ENCODE results near the gene GADD45GIP1.

DNA sequence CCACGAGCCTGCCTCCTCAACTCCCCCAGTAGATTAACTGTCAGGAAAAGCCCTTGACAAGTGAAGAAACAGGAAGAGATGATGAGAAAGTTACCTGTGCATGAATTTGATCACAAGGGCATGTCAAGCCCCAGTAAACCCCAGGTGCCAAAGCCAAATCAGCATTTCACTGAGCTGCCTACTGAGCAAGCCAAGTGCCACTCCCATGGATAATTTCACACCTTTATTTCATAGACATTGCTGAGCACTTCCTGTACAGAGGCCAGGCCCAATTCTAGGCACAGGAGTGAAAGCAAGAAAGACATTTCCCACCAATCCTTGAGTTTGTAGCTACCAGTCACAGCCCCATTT lies 2.4 kb downstream of the GADD45GIP1 start:
- TF ChIP-seq POLR2A (IDR thresholded peaks at IDR 0.05), result no peak
- TF ChIP-seq, protein P1, sequence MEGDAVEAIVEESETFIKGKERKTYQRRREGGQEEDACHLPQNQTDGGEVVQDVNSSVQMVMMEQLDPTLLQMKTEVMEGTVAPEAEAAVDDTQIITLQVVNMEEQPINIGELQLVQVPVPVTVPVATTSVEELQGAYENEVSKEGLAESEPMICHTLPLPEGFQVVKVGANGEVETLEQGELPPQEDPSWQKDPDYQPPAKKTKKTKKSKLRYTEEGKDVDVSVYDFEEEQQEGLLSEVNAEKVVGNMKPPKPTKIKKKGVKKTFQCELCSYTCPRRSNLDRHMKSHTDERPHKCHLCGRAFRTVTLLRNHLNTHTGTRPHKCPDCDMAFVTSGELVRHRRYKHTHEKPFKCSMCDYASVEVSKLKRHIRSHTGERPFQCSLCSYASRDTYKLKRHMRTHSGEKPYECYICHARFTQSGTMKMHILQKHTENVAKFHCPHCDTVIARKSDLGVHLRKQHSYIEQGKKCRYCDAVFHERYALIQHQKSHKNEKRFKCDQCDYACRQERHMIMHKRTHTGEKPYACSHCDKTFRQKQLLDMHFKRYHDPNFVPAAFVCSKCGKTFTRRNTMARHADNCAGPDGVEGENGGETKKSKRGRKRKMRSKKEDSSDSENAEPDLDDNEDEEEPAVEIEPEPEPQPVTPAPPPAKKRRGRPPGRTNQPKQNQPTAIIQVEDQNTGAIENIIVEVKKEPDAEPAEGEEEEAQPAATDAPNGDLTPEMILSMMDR (IDR thresholded peaks at IDR 0.05), result no peak

Measured in uterus (tissue), 2 donors.